ENCODE data around the gene PLCD3.

- TF ChIP-seq, protein P1, sequence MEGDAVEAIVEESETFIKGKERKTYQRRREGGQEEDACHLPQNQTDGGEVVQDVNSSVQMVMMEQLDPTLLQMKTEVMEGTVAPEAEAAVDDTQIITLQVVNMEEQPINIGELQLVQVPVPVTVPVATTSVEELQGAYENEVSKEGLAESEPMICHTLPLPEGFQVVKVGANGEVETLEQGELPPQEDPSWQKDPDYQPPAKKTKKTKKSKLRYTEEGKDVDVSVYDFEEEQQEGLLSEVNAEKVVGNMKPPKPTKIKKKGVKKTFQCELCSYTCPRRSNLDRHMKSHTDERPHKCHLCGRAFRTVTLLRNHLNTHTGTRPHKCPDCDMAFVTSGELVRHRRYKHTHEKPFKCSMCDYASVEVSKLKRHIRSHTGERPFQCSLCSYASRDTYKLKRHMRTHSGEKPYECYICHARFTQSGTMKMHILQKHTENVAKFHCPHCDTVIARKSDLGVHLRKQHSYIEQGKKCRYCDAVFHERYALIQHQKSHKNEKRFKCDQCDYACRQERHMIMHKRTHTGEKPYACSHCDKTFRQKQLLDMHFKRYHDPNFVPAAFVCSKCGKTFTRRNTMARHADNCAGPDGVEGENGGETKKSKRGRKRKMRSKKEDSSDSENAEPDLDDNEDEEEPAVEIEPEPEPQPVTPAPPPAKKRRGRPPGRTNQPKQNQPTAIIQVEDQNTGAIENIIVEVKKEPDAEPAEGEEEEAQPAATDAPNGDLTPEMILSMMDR (IDR thresholded peaks at IDR 0.05), result no peak
- TF ChIP-seq POLR2A (IDR thresholded peaks at IDR 0.05), result peak in 1 of 2 donors; percentile 5
Measured at GRCh38 chr17:45128331-45128730, 4.0 kb downstream of the PLCD3 start.
